PFSK-1 (cell line): ENCODE data around the gene GLP1R.

Experiments used
- POLR2AphosphoS5 ChIP-seq: IDR thresholded peaks from 2 replicates; pipeline ENCODE4 v1.6.1; 2012; ENCODE audit warnings: low read depth, mild to moderate bottlenecking, control low read depth, low read length, moderate library complexity
- REST ChIP-seq, 2 experiments: IDR thresholded peaks; 2 replicates each; pipeline versions ENCODE4 v1.6.1 to v1.8.0; 2011 to 2012; ENCODE audit warnings: low read depth in 2 of 2, low read length in 2 of 2, control low read depth in 1 of 2, inconsistent platforms in 1 of 2, mild to moderate bottlenecking in 1 of 2, moderate library complexity in 1 of 2; ENCODE audit not compliant: insufficient read depth in 1 of 2
- SIN3A ChIP-seq: IDR thresholded peaks from 2 replicates; pipeline ENCODE4 v1.6.1; 2012; ENCODE audit warnings: mild to moderate bottlenecking, low read length, moderate library complexity, borderline replicate concordance; ENCODE audit not compliant: insufficient read depth
- TAF1 ChIP-seq: IDR thresholded peaks from 2 replicates; pipeline ENCODE4 v1.6.1; 2012; ENCODE audit warnings: low read length, control low read depth, borderline replicate concordance; ENCODE audit not compliant: insufficient read depth

DNA sequence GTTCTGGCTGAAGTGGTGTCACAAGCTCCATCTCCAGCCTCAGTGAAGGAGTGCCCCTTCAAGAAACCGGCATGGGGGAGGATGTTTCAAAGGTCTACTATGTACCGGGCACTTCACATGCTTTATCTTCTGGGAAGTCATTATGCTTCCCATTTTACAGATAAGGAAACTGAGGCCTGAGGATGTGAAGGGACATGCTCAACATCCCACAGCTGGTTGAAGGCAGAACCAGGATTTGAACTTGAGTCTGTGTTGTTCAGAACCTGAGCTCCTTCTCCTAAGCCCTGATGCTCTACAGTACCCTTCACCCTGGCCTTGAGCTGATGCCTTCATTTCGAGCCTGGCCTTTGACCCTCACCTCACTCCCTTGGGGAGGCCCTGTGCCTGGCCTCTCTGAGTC, 13.0 kb downstream of the GLP1R start:
- TF ChIP-seq POLR2AphosphoS5: no peak
- TF ChIP-seq REST (IDR thresholded peaks at IDR 0.05; ENCODE audit: insufficient read depth in 1 of 2, low read depth in 2 of 2, low read length in 2 of 2): no peak
- TF ChIP-seq TAF1: no peak
- no peak for TF ChIP-seq SIN3A
